OCI-M1 (cell line): Measurements from ENCODE around the gene IRAK1.

Source experiments
- DNase-seq: peaks from one replicate; lab custom pipeline; 2025; lab: John Stamatoyannopoulos, UW

Gene IRAK1

GRCh38 chrX:154040863-154041262, 21.2 kb upstream of the IRAK1 start:
- no peak for DNase-seq

- DNase-seq: no peak
Observed at GRCh38 chrX:154040307-154040756, 20.6 kb upstream of the IRAK1 start.

GRCh38 chrX:154039577-154039976, 19.9 kb upstream of the IRAK1 start:
- DNase-seq: no peak

- no peak for DNase-seq
Observed at GRCh38 chrX:154038656-154039055, 19.0 kb upstream of the IRAK1 start.

GRCh38 chrX:154037754-154038153, 18.1 kb upstream of the IRAK1 start:
- no peak for DNase-seq

- no peak for DNase-seq
Observed at GRCh38 chrX:154036513-154036912, 16.8 kb upstream of the IRAK1 start.

- DNase-seq: no peak
Observed at GRCh38 chrX:154033848-154034247, 14.1 kb upstream of the IRAK1 start.

- no peak for DNase-seq
Observed at GRCh38 chrX:154032653-154033052, 13.0 kb upstream of the IRAK1 start.

- no peak for DNase-seq
Observed at GRCh38 chrX:154032160-154032559, 12.5 kb upstream of the IRAK1 start.

GRCh38 chrX:154030715-154031305, 11.1 kb upstream of the IRAK1 start:
- DNase-seq: no peak

- DNase-seq: no peak
Observed at GRCh38 chrX:154030266-154030665, 10.6 kb upstream of the IRAK1 start.

GRCh38 chrX:154029439-154029838, 9.7 kb upstream of the IRAK1 start:
- DNase-seq: peak; percentile 2

- DNase-seq: no peak
Observed at GRCh38 chrX:154028502-154029184, 8.9 kb upstream of the IRAK1 start.

- DNase-seq: no peak
Observed at GRCh38 chrX:154027986-154028385, 8.3 kb upstream of the IRAK1 start.

- no peak for DNase-seq
Observed at GRCh38 chrX:154027022-154027402, 7.3 kb upstream of the IRAK1 start.

GRCh38 chrX:154026136-154027021, 6.7 kb upstream of the IRAK1 start:
- no peak for DNase-seq

GRCh38 chrX:154025230-154025629, 5.5 kb upstream of the IRAK1 start:
- DNase-seq: no peak

GRCh38 chrX:154024271-154024670, 4.6 kb upstream of the IRAK1 start:
- no peak for DNase-seq

- DNase-seq: no peak
Observed at GRCh38 chrX:154023276-154024000, 3.7 kb upstream of the IRAK1 start.

- DNase-seq: no peak
Observed at GRCh38 chrX:154022108-154022507, 2.4 kb upstream of the IRAK1 start.

GRCh38 chrX:154021131-154021611, 1.5 kb upstream of the IRAK1 start:
- DNase-seq: peak; percentile 11

GRCh38 chrX:154020536-154021115, 924 bp upstream of the IRAK1 start:
- peak; percentile 50 for DNase-seq
